Thymus (tissue), 11 donors: Measurements from ENCODE around the gene TRPM1. TPM values are rescaled to one million over a fixed set of nuclear protein-coding genes. Genes with fewer than 3 reads are reported as not detected.

Experiments used
- DNase-seq, 9 donors: peaks; one replicate each; pipeline ENCODE4 v3.0.0-alpha.2; 2013; ENCODE audit warnings: low spot score in 9 of 9, low read depth in 6 of 9, missing footprints in 1 of 9
- H3K27ac ChIP-seq, 2 donors: one replicate each; pipeline ENCODE4 v1.5.1; 2013; ENCODE audit warnings: control low read depth in 1 of 2, low read depth in 1 of 2, low read length in 1 of 2, mild to moderate bottlenecking in 1 of 2, moderate library complexity in 1 of 2
- H3K27me3 ChIP-seq, 2 donors: one replicate each; pipeline ENCODE4 v1.5.1; 2013; ENCODE audit warnings: low read length in 1 of 2; ENCODE audit not compliant: control insufficient read depth in 2 of 2, insufficient read depth in 1 of 2
- H3K36me3 ChIP-seq, 2 donors: one replicate each; pipeline ENCODE4 v1.5.1; 2013; ENCODE audit warnings: low read length in 1 of 2, mild to moderate bottlenecking in 1 of 2, moderate library complexity in 1 of 2; ENCODE audit not compliant: control insufficient read depth in 2 of 2, insufficient read depth in 2 of 2
- H3K4me1 ChIP-seq, 2 donors: one replicate each; pipeline ENCODE4 v1.5.1; 2013; ENCODE audit warnings: low read length in 2 of 2; ENCODE audit not compliant: control insufficient read depth in 2 of 2, insufficient read depth in 2 of 2
- H3K4me3 ChIP-seq, 2 donors: one replicate each; pipeline ENCODE4 v1.5.1; 2013; ENCODE audit warnings: low read length in 2 of 2, control low read depth in 1 of 2, mild to moderate bottlenecking in 1 of 2
- H3K9me3 ChIP-seq, 2 donors: one replicate each; pipeline ENCODE4 v1.5.1; 2013; ENCODE audit warnings: low read length in 1 of 2, mild to moderate bottlenecking in 1 of 2; ENCODE audit not compliant: control insufficient read depth in 2 of 2, insufficient read depth in 1 of 2
- WGBS: extraction: QIAGEN DNeasy Blood & Tissue Kit; methylation state at CpG from one replicate; pipeline ENCODE4 v1.1.7; 2013; 5-methylcytosine and 5-hydroxymethylcytosine counted together
- polyA plus RNA-seq: library from polyadenylated mRNA; stranded (reverse); fragments of 200-250 nt; gene quantifications from one replicate; pipeline ENCODE4 v1.2.3, GENCODE V29; 2013
- total RNA-seq: library from RNA; stranded (reverse); fragments of 120-200 nt; gene quantifications from one replicate; pipeline ENCODE4 v1.2.4, GENCODE V29; 2013
- donor health status: healthy.

TRPM1 gene
- total and polyA plus RNA-seq, 2 donors = 0.02 to 0.09 TPM

- H3K9me3 ChIP-seq = peaks cover 0 to 5% of the 10 kb centered on the region in 2 donors
- no peaks in the 10 kb centered on the region for H3K36me3 ChIP-seq
- no peaks in the 10 kb centered on the region for H3K4me1 ChIP-seq
- no peaks in the 10 kb centered on the region for H3K27me3 ChIP-seq
- H3K4me3 ChIP-seq = no peak overlapping the region
- H3K27ac ChIP-seq = no peak overlapping the region
- no peak for DNase-seq
Measured at GRCh38 chr15:31141792-31142191, 40.3 kb upstream of the TRPM1 start.

GRCh38 chr15:31136607-31137328 lies 35.2 kb upstream of the TRPM1 start:
- Histone ChIP-seq H3K27me3 (no peaks in the 10 kb centered on the region), H3K4me1 (no peaks in the 10 kb centered on the region), H3K36me3 (no peaks in the 10 kb centered on the region), H3K9me3 (peaks cover 0 to 11% of the 10 kb centered on the region in 2 donors), H3K27ac (no peak overlapping the region), H3K4me3 (no peak overlapping the region)
- DNase-seq = no peak
- 87% methylated on average over 6 of the region's 6 CpGs for WGBS

- H3K27me3 ChIP-seq = no peaks in the 10 kb centered on the region
- no peak overlapping the region for H3K27ac ChIP-seq
- WGBS = 86% methylated on average over 9 of the region's 9 CpGs
- H3K9me3 ChIP-seq = peaks cover 0 to 11% of the 10 kb centered on the region in 2 donors
- H3K4me3 ChIP-seq = no peak overlapping the region
- DNase-seq = no peak
- H3K36me3 ChIP-seq = no peaks in the 10 kb centered on the region
- H3K4me1 ChIP-seq = peaks cover 0 to 4% of the 10 kb centered on the region in 2 donors
Measured at GRCh38 chr15:31136016-31136415, 34.5 kb upstream of the TRPM1 start.

GRCh38 chr15:31135523-31135922 lies 34.0 kb upstream of the TRPM1 start:
- Histone ChIP-seq H3K4me3 (no peak overlapping the region), H3K27ac (no peak overlapping the region), H3K4me1 (peaks cover 0 to 6% of the 10 kb centered on the region in 2 donors), H3K36me3 (no peaks in the 10 kb centered on the region), H3K9me3 (peaks cover 0 to 11% of the 10 kb centered on the region in 2 donors), H3K27me3 (no peaks in the 10 kb centered on the region)
- 78% methylated on average over 6 of the region's 6 CpGs for WGBS
- DNase-seq = no peak

DNA sequence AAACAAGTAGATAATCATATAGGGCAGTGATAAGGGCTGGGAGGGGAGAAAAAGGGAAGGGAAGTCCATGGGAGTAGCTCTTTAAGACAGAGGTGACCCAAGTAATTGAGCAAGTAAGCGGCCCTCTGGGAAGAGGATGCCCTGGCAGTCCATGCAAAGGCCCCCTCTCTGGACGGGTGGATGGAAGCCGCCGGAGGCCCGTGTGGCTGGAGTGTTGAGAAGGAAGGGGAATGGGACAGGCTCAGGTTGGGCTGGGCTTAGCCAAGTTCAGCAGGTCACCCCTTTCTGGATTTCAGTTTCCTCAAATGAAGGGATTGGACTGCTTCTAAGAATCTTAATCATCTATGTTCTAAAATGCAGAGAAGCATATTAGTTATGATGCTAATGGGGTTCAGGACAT lies 32.4 kb upstream of the TRPM1 start:
- peaks cover 0 to 11% of the 10 kb centered on the region in 2 donors for H3K9me3 ChIP-seq
- no peak overlapping the region for H3K27ac ChIP-seq
- 97% methylated on average over 5 of the region's 5 CpGs for WGBS
- peaks cover 9 to 17% of the 10 kb centered on the region in 2 donors for H3K4me1 ChIP-seq
- H3K27me3 ChIP-seq = no peaks in the 10 kb centered on the region
- DNase-seq = no peak
- no peak overlapping the region for H3K4me3 ChIP-seq
- no peaks in the 10 kb centered on the region for H3K36me3 ChIP-seq

DNA sequence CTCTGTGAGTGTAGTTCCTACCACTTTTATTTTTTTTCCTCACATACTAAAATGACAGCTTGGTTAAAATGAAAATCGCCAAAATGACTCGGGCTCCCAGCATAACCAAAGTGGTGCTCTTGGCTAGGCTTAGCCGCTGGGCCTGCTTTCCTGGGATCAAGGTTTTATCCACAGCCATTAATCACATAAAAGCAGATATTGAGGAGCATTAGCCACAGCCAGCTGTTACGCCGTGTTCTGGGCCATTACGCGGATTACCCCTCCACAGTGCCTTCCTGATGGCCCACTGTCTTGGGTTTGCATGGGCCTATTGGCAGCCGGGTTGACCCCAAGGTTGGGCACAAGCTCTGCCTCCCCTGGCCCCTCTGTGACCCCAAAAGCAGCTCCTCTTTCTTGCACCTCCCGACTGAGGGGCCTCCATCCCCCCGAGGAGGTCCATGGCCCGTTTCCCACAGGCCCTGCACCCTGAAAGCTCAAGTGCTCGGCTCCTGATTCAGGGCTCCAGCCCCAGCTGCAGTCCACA lies 30.4 kb upstream of the TRPM1 start:
- Histone ChIP-seq H3K4me3 (no peak overlapping the region), H3K4me1 (peaks cover 11 to 25% of the 10 kb centered on the region in 2 donors), H3K36me3 (no peaks in the 10 kb centered on the region), H3K9me3 (peaks cover 0 to 6% of the 10 kb centered on the region in 2 donors), H3K27me3 (no peaks in the 10 kb centered on the region), H3K27ac (no peak overlapping the region)
- 97% methylated on average over 12 of the region's 12 CpGs for WGBS
- DNase-seq = no peak

DNA sequence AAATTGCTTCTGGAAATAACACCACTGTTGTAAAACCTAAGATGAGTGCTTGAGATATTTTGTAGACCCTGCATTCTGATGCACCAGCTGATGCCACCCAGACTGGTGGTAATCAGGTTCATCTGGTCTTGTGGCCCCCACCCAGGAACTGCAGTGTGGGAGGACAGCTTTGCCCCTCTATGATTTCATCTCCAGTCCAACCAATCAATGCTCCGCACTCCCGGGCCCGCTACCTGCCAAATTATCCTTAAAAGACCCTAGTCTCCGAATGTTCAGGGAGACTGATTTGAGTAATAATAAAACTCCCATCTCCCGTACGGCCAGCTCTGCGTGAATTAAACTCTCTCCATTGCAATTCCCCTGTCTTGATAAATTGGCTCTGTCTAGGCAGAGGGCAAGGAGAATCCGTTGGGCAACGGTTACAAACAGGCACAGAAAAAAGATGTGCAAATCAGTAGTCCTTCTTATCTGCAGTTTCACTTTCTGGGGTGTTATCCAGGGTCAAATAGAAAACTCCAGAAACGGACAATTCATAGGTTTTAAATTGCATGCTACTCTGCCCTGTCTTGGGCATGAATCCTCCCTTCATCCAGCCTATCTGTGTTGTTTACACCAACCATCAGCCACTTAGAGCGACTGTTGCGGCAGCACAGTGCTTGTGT lies 29.2 kb upstream of the TRPM1 start:
- no peak overlapping the region for H3K4me3 ChIP-seq
- no peak for DNase-seq
- H3K27me3 ChIP-seq = no peaks in the 10 kb centered on the region
- peaks cover 11 to 25% of the 10 kb centered on the region in 2 donors for H3K4me1 ChIP-seq
- peaks cover 0 to 3% of the 10 kb centered on the region in 2 donors for H3K9me3 ChIP-seq
- H3K27ac ChIP-seq = no peak overlapping the region
- no peaks in the 10 kb centered on the region for H3K36me3 ChIP-seq
- WGBS = 93% methylated on average over 12 of the region's 12 CpGs

DNA sequence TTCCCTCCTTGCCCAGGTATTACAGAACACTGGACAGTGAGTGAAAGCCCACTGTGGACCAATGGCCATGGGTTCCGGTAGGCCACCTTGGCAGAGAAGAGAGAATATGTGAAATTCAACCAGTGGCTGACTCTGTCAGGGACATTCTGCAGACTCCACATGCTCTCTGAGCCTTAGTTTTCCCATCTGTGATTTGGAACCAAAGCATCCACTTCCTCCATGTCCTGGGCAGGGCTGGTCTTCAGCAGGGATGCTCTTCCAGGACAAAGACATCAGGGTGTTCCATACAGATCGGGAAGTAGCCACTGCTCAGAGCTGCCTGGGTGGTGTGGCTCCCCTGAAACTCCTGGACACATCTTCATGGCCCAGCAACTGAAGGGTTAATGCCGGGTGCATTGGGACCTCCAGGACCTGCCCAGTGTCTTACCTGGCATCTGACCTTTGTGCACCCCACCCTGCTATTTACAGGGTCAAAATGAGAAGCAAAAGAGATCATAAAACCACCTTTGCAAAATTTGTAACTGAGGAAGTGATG lies 28.3 kb upstream of the TRPM1 start:
- Histone ChIP-seq H3K9me3 (no peaks in the 10 kb centered on the region), H3K27ac (no peak overlapping the region), H3K4me1 (peaks cover 11 to 25% of the 10 kb centered on the region in 2 donors), H3K4me3 (no peak overlapping the region), H3K27me3 (no peaks in the 10 kb centered on the region), H3K36me3 (no peaks in the 10 kb centered on the region)
- WGBS = 89% methylated on average over 3 of the region's 3 CpGs
- DNase-seq = no peak
